Pancreas (tissue), 10 donors: ENCODE results near the gene TMEM151A. TPM values are rescaled to one million over a fixed set of nuclear protein-coding genes. Genes with fewer than 3 reads are reported as not detected.

ENCODE experiments used
- ATAC-seq, 4 donors: fragments of 200-7000 bp; cut with Tn5 transposase; one replicate each; pipeline versions ENCODE4 v1.8.0 to v1.9.1; 2020; ENCODE audit warnings: mild to moderate bottlenecking in 4 of 4, moderate library complexity in 4 of 4
- DNase-seq, 6 donors: peaks; one replicate each; pipeline ENCODE4 v3.0.0-alpha.2; 2020
- FAIRE-seq: peaks from 2 replicates; lab custom pipeline; 2012; peaks lifted over from hg19 to GRCh38; lab: Jason Lieb, UNC
- H3K27ac ChIP-seq, 4 donors: fragments of 200-600 bp; sonication (generic); 1 replicate in 3 of 4; 2 replicates in 1 of 4; pipeline versions ENCODE4 v1.5.0 to v1.8.0; 2020
- H3K27me3 ChIP-seq, 4 donors: fragments of 200-600 bp; one replicate each; pipeline ENCODE4 v1.8.0; 2021
- H3K36me3 ChIP-seq, 3 donors: fragments of 200-600 bp; sonication (generic) in 1 of 3; one replicate each; pipeline versions ENCODE4 v1.5.0 to v1.8.0; 2020 to 2021
- H3K4me1 ChIP-seq, 3 donors: fragments of 200-600 bp; one replicate each; pipeline ENCODE4 v1.8.0; 2021
- H3K4me3 ChIP-seq, 4 donors: fragments of 200-600 bp; sonication (generic) in 2 of 4; one replicate each; pipeline versions ENCODE4 v1.5.0 to v1.8.0; 2020 to 2021
- H3K9me3 ChIP-seq, 4 donors: fragments of 200-600 bp; one replicate each; pipeline ENCODE4 v1.8.0; 2021
- CTCF ChIP-seq, 4 donors: fragments of 200-600 bp; sonication (generic) in 3 of 4; IDR thresholded peaks; one replicate each; pipeline versions ENCODE4 v1.5.0 to v1.8.0; 2021; ENCODE audit warnings: antibody characterized with exemption in 4 of 4
- WGBS, 2 donors: extraction: QIAGEN DNeasy Blood & Tissue Kit; methylation state at CpG; one replicate each; pipeline ENCODE4 v1.1.7; 2013; 5-methylcytosine and 5-hydroxymethylcytosine counted together
- intact Hi-C, 3 donors: fragments of 100-400 bp; cut with DNase I; formaldehyde crosslinking; loops; one replicate each; pipeline versions ENCODE4 v1.11.1 to v1.14.2; 2022
- polyA plus RNA-seq, 2 donors: library from polyadenylated mRNA; stranded (reverse); fragments of 200-250 nt; gene quantifications; one replicate each; pipeline ENCODE4 v1.2.3, GENCODE V29; 2013
- total RNA-seq, 6 donors: library from RNA; stranded (reverse); fragmentation: NEBNext Ultra II Directional in 4 of 6; extraction: Animal tissue kit (Norgen Biotek cat#: 25700) in 4 of 6; gene quantifications; one replicate each; pipeline versions ENCODE4 v1.2.1 to v1.2.4, GENCODE V29; 2021 to 2023
- donor health status: healthy with polysubstance abuse.
- donor health status: DM: no; HTN: no; CAD: no; lungs with moderate emphysema.
- donor health status: DM: no; HTN: no; CAD: no.
- donor health status: control.
- donor health status: control.
- donor health status: Bipolar disorder and iron deficiency.
- donor health status: DM: yes; HTN: yes; CAD: no.
- donor health status: DM: no; HTN: no; CAD: no.
- donor health status: DM: no; HTN: no; CAD: no.
- donor health status: DM: yes; HTN: yes; CAD: no.

The TMEM151A gene
- total RNA-seq (under 1 TPM; 0.49 to 0.79 (median 0.72) TPM), polyA plus RNA-seq (1 to 10 TPM; 1.6 to 4.4 TPM)

DNA sequence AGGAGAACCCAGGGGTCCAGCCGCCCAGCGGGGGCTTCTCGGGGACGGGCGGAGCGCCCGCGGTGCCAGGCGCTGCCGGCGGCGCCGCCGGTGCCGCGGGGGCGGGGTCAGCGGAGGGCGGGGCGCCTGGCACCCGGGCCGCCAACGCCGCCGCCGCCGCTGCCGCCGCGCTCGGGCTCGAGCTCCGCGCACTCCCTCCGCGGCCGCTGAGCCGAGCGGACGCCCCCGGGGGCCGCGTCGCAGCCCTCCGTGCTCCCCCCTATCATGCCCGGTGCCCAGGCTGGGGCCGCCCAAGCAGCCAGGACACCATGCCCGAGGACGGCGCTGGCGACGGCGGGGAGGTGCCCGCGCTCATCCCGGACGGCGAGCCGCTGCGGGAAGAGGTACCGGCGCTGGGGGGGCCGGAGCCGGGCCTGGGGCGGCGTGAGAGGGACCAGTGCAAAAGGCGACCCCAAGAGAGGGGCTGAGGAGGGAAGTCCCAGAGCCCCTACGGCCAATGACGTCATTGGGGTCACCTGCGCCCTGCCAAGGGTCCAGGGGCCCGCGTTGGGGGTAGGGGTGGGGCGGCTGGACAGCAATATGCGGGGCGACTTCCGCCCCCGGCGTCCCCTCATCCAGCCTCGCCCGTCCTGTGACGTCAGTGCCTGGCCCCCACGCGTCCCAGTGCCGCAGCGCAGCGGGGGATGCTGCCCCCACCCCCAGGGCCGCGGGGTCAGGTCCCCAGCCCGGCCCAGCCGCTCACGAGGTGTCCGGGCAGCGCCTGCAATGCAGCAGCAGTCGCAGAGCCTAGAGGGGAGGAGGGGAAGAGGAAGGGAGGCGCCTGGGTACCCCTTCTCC, at the start of gene TMEM151A:
TMEM151A (plus strand) TSS at position 189 of the 837 bp plus-strand sequence; CDS start at position 309, 120 bp downstream.
- Histone ChIP-seq H3K27ac (no peak within 1 kb of the TSS), H3K4me3 (peak within 1 kb of the TSS; percentile 30 to 64 (median 44)), H3K36me3 (no peaks in the 10 kb centered on the region), H3K4me1 (peaks cover 0 to 17% (median 15%) of the 10 kb centered on the region in 3 donors), H3K9me3 (no peaks in the 10 kb centered on the region), H3K27me3 (no peaks in the 10 kb centered on the region)
- FAIRE-seq (no peak), ATAC-seq (no peak), DNase-seq (peak in 3 of 6 donors; percentile 64 to 81 (median 75))
- TF ChIP-seq CTCF (IDR thresholded peaks at IDR 0.05), result no peak
- WGBS, 2 donors, result 1 to 3% methylated on average over 46 to 95 of the region's 95 CpGs
- intact Hi-C loops, result no loop called here

DNA sequence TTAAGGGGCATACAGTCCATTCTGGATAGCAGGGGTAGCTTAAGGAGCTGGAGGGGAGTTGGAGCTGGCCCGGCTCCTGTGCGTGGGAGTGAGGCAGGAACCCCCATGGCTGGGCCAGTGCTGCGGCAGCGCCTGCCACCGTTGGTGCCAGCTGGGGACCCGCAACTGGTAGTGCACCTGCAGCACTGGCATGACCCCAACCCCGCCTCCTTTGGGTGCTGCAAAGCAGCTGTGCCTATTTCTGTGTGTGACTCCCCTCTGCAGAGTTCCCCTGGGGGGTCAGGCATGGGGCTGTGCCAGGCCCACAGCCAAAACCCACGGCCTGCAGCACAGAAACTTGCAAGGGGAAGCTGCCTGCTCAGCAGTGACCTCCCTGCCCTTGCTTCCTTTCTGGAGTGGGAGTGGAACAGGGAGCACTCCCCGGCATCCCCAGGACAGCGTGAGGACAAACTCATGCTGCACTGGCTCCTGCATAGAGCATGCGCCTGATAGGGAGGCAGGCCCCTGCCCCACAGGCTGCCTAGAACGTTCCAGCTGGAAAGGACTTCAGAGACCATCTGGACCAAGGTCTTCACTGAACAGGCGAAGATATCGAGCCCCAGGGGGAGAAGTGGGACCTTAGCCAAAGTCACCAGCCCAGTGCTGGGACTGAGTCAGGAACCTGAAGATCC, 49.5 kb upstream of the TMEM151A start:
- TF ChIP-seq CTCF (IDR thresholded peaks at IDR 0.05), result no peak
- WGBS, 2 donors, result 67 to 72% methylated on average over 14 of the region's 14 CpGs
- Histone ChIP-seq H3K4me1 (no peaks in the 10 kb centered on the region), H3K4me3 (no peak overlapping the region), H3K27me3 (no peaks in the 10 kb centered on the region), H3K9me3 (no peaks in the 10 kb centered on the region), H3K36me3 (peaks cover 0 to 26% (median 7%) of the 10 kb centered on the region in 3 donors), H3K27ac (no peak overlapping the region)
- FAIRE-seq, result no peak
- DNase-seq, result no peak
- intact Hi-C loops, result no loop called here
- ATAC-seq, result peak in 1 of 4 donors; percentile 6

- no peak for ATAC-seq
- no peak overlapping the region for H3K4me3 ChIP-seq
- 83% methylated on average over 13 of the region's 13 CpGs for WGBS, 2 donors
- H3K27me3 ChIP-seq, result no peaks in the 10 kb centered on the region
- H3K9me3 ChIP-seq, result no peaks in the 10 kb centered on the region
- H3K4me1 ChIP-seq, result no peaks in the 10 kb centered on the region
- FAIRE-seq, result no peak
- TF ChIP-seq CTCF (IDR thresholded peaks at IDR 0.05), result no peak
- DNase-seq, result no peak
- intact Hi-C loops, result no loop called here
- H3K36me3 ChIP-seq, result peaks cover 0 to 21% (median 3%) of the 10 kb centered on the region in 3 donors
- H3K27ac ChIP-seq, result no peak overlapping the region
These were observed 47.7 kb upstream of the TMEM151A start for GRCh38 chr11:66243782-66244535.

DNA sequence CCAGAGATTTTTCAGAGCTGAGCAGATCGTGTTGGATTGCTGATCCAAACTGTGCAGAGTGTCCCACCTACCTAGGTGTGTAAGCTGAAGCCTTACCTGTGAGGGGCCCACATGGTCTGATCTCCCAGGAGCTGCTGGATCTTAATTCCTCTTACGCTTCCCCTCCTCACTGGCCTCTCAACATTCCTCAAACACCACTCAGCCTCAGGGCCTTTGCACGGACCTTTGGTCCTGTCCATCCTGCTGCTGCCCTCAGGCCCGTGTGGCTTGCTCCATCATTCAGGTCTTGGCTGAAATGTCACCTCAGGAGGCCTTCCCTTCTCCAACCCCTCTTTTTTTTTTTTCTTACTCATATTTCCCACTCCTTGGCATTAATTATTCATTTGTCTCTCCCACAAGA, 44.4 kb upstream of the TMEM151A start:
- Histone ChIP-seq H3K36me3 (peaks cover 0 to 2% (median 0%) of the 10 kb centered on the region in 3 donors), H3K4me3 (no peak overlapping the region), H3K4me1 (no peaks in the 10 kb centered on the region), H3K27ac (no peak overlapping the region), H3K27me3 (no peaks in the 10 kb centered on the region), H3K9me3 (no peaks in the 10 kb centered on the region)
- 91 to 98% methylated on average over 4 of the region's 4 CpGs for WGBS, 2 donors
- FAIRE-seq (no peak), ATAC-seq (no peak), DNase-seq (no peak)
- intact Hi-C loops, result no loop called here
- no peak for TF ChIP-seq CTCF (IDR thresholded peaks at IDR 0.05)
